ENCODE data around the gene CIDEA. TPM values are rescaled to one million over a fixed set of nuclear protein-coding genes. Genes with fewer than 3 reads are reported as not detected.

CIDEA gene
- total RNA-seq, 2 donors from 2014 or later, result 56.7 TPM; not detected in 1

GRCh38 chr18:12257996-12258718, 4.0 kb downstream of the CIDEA start:
- intact Hi-C loops (cut with DNase I), result no loop called here
- Histone ChIP-seq H3K36me3 (replicated peaks in 1 of 2; ENCODE audit: insufficient read depth in 1 of 2, low read depth in 2 of 2) (no peaks in the 10 kb centered on the region), H3K9me3 (no peaks in the 10 kb centered on the region), H3K4me1 (peaks cover 17% of the 10 kb centered on the region), H3K27ac (no peak overlapping the region), H3K27me3 (peaks cover 0 to 5% of the 10 kb centered on the region in 2 donors), H3K4me3 (no peak overlapping the region)
- 75 to 76% methylated on average over 13 to 20 of the region's 21 CpGs for WGBS, 2 donors
- ATAC-seq, result no peak
- no peak for DNase-seq
- TF ChIP-seq, protein P1, sequence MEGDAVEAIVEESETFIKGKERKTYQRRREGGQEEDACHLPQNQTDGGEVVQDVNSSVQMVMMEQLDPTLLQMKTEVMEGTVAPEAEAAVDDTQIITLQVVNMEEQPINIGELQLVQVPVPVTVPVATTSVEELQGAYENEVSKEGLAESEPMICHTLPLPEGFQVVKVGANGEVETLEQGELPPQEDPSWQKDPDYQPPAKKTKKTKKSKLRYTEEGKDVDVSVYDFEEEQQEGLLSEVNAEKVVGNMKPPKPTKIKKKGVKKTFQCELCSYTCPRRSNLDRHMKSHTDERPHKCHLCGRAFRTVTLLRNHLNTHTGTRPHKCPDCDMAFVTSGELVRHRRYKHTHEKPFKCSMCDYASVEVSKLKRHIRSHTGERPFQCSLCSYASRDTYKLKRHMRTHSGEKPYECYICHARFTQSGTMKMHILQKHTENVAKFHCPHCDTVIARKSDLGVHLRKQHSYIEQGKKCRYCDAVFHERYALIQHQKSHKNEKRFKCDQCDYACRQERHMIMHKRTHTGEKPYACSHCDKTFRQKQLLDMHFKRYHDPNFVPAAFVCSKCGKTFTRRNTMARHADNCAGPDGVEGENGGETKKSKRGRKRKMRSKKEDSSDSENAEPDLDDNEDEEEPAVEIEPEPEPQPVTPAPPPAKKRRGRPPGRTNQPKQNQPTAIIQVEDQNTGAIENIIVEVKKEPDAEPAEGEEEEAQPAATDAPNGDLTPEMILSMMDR (IDR thresholded peaks at IDR 0.05), result no peak
- TF ChIP-seq POLR2A (IDR thresholded peaks at IDR 0.05), result no peak

GRCh38 chr18:12258719-12259705, 4.9 kb downstream of the CIDEA start:
- H3K27ac ChIP-seq, result no peak overlapping the region
- intact Hi-C loops (cut with DNase I), result no loop called here
- peaks cover 8% of the 10 kb centered on the region for H3K4me1 ChIP-seq
- DNase-seq, result no peak
- no peak overlapping the region for H3K4me3 ChIP-seq
- 80% methylated on average over 24 to 27 of the region's 29 CpGs for WGBS, 2 donors
- no peaks in the 10 kb centered on the region for H3K9me3 ChIP-seq
- H3K36me3 ChIP-seq (replicated peaks in 1 of 2; ENCODE audit: insufficient read depth in 1 of 2, low read depth in 2 of 2), result no peaks in the 10 kb centered on the region
- no peak for TF ChIP-seq POLR2A (IDR thresholded peaks at IDR 0.05)
- TF ChIP-seq, protein P1 (IDR thresholded peaks at IDR 0.05), result no peak
- peaks cover 0 to 2% of the 10 kb centered on the region in 2 donors for H3K27me3 ChIP-seq
- no peak for ATAC-seq

DNA sequence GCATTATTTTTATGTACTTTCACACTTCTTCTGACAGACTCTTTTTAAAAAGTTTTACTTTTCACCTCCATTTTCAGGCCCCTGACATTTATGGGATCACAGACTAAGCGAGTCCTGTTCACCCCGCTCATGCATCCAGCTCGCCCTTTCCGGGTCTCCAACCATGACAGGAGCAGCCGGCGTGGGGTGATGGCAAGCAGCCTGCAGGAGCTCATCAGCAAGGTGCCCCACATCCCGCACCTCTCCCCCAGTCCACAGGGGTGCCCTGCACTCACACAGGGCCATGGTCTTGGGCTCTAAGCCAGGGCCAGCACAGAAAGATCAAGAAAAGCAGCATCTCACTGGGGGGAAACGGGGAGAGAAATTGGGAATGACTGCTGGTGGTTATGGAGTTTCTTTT, 8.6 kb downstream of the CIDEA start:
- DNase-seq, result no peak
- TF ChIP-seq, protein P1 (IDR thresholded peaks at IDR 0.05), result no peak
- TF ChIP-seq POLR2A (IDR thresholded peaks at IDR 0.05), result no peak
- Histone ChIP-seq H3K27me3 (no peaks in the 10 kb centered on the region), H3K4me3 (no peak overlapping the region), H3K4me1 (no peaks in the 10 kb centered on the region), H3K9me3 (no peaks in the 10 kb centered on the region), H3K27ac (no peak overlapping the region), H3K36me3 (replicated peaks in 1 of 2; ENCODE audit: insufficient read depth in 1 of 2, low read depth in 2 of 2) (no peaks in the 10 kb centered on the region)
- intact Hi-C loops (cut with DNase I), result no loop called here
- ATAC-seq, result no peak
- 77 to 84% methylated on average over 7 to 8 of the region's 8 CpGs for WGBS, 2 donors

- Histone ChIP-seq H3K27ac (no peak overlapping the region), H3K27me3 (no peaks in the 10 kb centered on the region), H3K4me1 (no peaks in the 10 kb centered on the region), H3K4me3 (no peak overlapping the region), H3K9me3 (no peaks in the 10 kb centered on the region), H3K36me3 (replicated peaks in 1 of 2; ENCODE audit: insufficient read depth in 1 of 2, low read depth in 2 of 2) (no peaks in the 10 kb centered on the region)
- WGBS, 2 donors, result 51 to 55% methylated on average over 2 of the region's 2 CpGs
- ATAC-seq, result no peak
- intact Hi-C loops (cut with DNase I), result no loop called here
- no peak for DNase-seq
- TF ChIP-seq, protein P1 (IDR thresholded peaks at IDR 0.05), result no peak
- TF ChIP-seq POLR2A (IDR thresholded peaks at IDR 0.05), result no peak
These were observed 10.7 kb downstream of the CIDEA start for GRCh38 chr18:12264864-12265263.

Data from body of pancreas (tissue), 4 donors.